Type B pancreatic cell (in vitro differentiated cells): Measurements from ENCODE around the gene OTOG. TPM values are rescaled to one million over a fixed set of nuclear protein-coding genes. Genes with fewer than 3 reads are reported as not detected.

Experiments used
- DNase-seq: peaks from one replicate; pipeline ENCODE4 v3.0.0; 2021; ENCODE audit warnings: mixed read lengths; ENCODE audit not compliant: unreplicated experiment; ENCODE audit errors: extremely low spot score
- H3K27ac Mint-ChIP-seq: 2 replicates; pipeline ENCODE4 v1.8.0; 2021; ENCODE audit warnings: mild to moderate bottlenecking, mixed read lengths
- H3K27me3 Mint-ChIP-seq: 2 replicates; pipeline ENCODE4 v1.8.0; 2021; ENCODE audit warnings: mixed read lengths
- H3K36me3 Mint-ChIP-seq: 2 replicates; pipeline ENCODE4 v1.8.0; 2021; ENCODE audit warnings: mixed read lengths
- H3K4me1 Mint-ChIP-seq: one replicate; pipeline ENCODE4 v1.8.0; 2021; ENCODE audit warnings: mixed read lengths; ENCODE audit not compliant: unreplicated experiment
- H3K4me3 Mint-ChIP-seq: 2 replicates; pipeline ENCODE4 v1.8.0; 2021; ENCODE audit warnings: mild to moderate bottlenecking, mixed read lengths
- H3K9me3 Mint-ChIP-seq: 2 replicates; pipeline ENCODE4 v1.8.0; 2021; ENCODE audit warnings: mixed read lengths
- total RNA-seq: library from RNA; stranded (reverse); gene quantifications from 2 replicates; pipeline ENCODE4 v1.2.1, GENCODE V29; 2021; ENCODE audit warnings: low replicate concordance
- TF ChIP-seq, protein P1 (sequence below): fragments of 200-600 bp; sonication (generic); conservative IDR thresholded peaks from 2 replicates; pipeline ENCODE4 v1.5.0; 2021; ENCODE audit warnings: antibody characterized with exemption, mild to moderate bottlenecking

Gene OTOG
- total RNA-seq, 1 donor from 2014 or later, result 1.5 TPM

DNA sequence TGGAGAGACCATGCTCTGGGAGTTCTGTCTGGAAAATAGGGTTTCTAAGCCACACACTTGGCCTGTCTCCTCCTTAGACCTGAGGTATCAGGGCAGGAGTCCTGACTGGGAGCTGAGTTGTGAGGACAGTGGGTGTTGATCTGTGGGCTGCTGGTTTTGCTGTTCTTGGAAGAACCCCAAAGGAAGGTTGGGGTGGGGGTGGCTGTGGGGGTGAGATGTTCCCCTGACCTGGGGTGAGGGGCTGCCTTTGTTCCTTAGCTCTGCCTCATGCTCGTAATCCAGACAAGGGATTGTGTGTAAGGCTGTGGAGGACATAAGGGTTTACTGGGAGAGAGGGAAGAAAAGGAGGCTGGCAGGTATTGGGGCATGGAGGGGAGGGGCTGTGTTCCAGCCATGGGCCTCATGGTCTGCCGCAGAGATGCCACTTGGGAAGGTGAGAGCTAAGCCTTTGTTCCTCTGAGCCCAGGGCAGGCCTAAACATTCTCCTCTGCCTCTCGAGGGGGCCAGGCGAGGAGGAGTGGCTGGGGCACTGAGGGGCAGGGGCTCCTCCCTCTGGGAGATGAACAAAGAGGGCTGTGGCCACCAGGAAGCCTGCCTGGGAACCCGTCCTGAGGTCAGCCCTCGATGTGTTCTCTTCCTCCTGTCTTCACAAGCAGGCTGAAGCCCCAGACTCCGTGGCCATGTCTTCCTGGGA, 4.4 kb downstream of the OTOG start:
- Mint-ChIP-seq H3K27ac (no peak overlapping the region), H3K4me3 (no peak overlapping the region), H3K9me3 (no peaks in the 10 kb centered on the region), H3K27me3 (peaks cover 12% of the 10 kb centered on the region), H3K36me3 (no peaks in the 10 kb centered on the region), H3K4me1 (peaks cover 12% of the 10 kb centered on the region)
- no peak for DNase-seq
- TF ChIP-seq, protein P1, sequence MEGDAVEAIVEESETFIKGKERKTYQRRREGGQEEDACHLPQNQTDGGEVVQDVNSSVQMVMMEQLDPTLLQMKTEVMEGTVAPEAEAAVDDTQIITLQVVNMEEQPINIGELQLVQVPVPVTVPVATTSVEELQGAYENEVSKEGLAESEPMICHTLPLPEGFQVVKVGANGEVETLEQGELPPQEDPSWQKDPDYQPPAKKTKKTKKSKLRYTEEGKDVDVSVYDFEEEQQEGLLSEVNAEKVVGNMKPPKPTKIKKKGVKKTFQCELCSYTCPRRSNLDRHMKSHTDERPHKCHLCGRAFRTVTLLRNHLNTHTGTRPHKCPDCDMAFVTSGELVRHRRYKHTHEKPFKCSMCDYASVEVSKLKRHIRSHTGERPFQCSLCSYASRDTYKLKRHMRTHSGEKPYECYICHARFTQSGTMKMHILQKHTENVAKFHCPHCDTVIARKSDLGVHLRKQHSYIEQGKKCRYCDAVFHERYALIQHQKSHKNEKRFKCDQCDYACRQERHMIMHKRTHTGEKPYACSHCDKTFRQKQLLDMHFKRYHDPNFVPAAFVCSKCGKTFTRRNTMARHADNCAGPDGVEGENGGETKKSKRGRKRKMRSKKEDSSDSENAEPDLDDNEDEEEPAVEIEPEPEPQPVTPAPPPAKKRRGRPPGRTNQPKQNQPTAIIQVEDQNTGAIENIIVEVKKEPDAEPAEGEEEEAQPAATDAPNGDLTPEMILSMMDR, result no peak

DNA sequence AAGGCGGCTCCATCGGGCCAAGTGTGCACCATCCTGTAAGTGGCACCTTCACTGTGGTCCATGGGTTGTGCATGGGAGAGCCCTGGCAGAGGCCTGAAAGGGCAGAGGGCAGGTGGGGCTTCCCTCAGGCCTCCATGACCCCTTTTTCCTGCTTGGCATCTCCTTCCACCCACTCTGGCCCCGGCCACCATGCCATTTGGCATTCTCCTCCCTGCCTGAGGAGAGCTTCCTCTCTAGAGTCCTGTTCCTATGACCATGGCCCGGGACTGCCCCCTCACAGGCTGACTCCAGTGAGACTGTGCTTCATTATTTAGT, 4.9 kb downstream of the OTOG start:
- Mint-ChIP-seq H3K4me3 (no peak overlapping the region), H3K27me3 (peaks cover 7% of the 10 kb centered on the region), H3K27ac (no peak overlapping the region), H3K36me3 (no peaks in the 10 kb centered on the region), H3K9me3 (no peaks in the 10 kb centered on the region), H3K4me1 (peaks cover 7% of the 10 kb centered on the region)
- TF ChIP-seq, protein P1, result no peak
- DNase-seq, result no peak

- peaks cover under 1% of the 10 kb centered on the region for H3K4me1 Mint-ChIP-seq
- no peaks in the 10 kb centered on the region for H3K9me3 Mint-ChIP-seq
- H3K36me3 Mint-ChIP-seq, result no peaks in the 10 kb centered on the region
- no peak for DNase-seq
- TF ChIP-seq, protein P1, result no peak
- no peak overlapping the region for H3K4me3 Mint-ChIP-seq
- peaks cover 1% of the 10 kb centered on the region for H3K27me3 Mint-ChIP-seq
- no peak overlapping the region for H3K27ac Mint-ChIP-seq
Measured at GRCh38 chr11:17552392-17553248, 5.6 kb downstream of the OTOG start.

GRCh38 chr11:17553249-17553546, 6.1 kb downstream of the OTOG start:
- H3K27me3 Mint-ChIP-seq, result no peaks in the 10 kb centered on the region
- H3K4me3 Mint-ChIP-seq, result no peak overlapping the region
- no peaks in the 10 kb centered on the region for H3K9me3 Mint-ChIP-seq
- no peaks in the 10 kb centered on the region for H3K36me3 Mint-ChIP-seq
- TF ChIP-seq, protein P1, result no peak
- H3K27ac Mint-ChIP-seq, result no peak overlapping the region
- DNase-seq, result no peak
- H3K4me1 Mint-ChIP-seq, result no peaks in the 10 kb centered on the region

- H3K27ac Mint-ChIP-seq, result no peak overlapping the region
- DNase-seq, result no peak
- H3K27me3 Mint-ChIP-seq, result no peaks in the 10 kb centered on the region
- no peak overlapping the region for H3K4me3 Mint-ChIP-seq
- no peaks in the 10 kb centered on the region for H3K4me1 Mint-ChIP-seq
- no peaks in the 10 kb centered on the region for H3K9me3 Mint-ChIP-seq
- TF ChIP-seq, protein P1, result no peak
- H3K36me3 Mint-ChIP-seq, result no peaks in the 10 kb centered on the region
Measured at GRCh38 chr11:17554487-17554886, 7.4 kb downstream of the OTOG start.
